Measurements from ENCODE around the gene KRT75.
A peak's percentile ranks its signal among the peaks of the same experiment; 100 is the strongest.
"Not testable (repeated sequence)": the region's sequence is repeated elsewhere in the genome, so short reads cannot be mapped to it uniquely, and the experiment has no call there.

KRT75 gene

DNA sequence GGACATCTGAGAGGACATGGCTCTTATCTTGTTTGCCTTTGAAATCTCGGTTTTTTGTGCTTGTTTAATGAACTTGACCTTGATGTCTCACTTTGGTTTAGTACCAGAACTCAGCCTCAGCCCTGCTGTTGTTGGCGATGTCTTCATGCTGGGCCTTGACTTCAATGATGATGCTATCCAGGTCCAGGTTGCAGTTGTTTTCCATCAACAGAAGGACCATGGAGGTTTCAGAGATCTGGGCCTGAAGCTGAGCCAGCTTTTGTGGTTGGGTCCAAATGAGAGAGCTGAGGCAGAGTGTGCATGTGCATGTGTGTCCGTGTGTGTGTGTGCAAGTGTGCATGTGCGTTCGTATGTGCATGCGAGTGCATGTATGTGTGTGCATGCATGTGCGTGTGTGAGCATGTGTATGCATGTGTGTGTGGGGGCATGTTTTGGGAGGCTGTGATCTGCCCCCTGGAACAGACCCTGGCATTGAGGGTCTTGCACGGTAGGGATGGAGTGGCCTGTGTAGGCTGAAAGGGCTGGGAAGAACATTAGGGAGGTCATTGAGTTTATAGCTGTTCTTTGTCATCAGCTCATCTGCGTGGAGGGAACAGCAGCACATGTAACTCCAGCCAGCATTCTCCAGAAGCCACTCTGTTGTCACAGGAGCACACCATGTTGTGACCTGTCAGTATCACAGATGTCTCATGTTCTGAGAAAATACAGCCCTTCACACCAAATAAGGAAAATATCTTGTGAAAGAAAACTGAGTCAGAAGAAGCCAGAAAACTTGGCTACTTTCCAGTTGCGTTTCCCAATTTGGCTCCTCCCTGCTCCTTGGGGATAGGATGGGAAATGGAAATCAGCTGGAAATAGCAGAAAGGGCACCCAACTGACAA is 18.1 kb downstream of the KRT75 start:
- DNase-seq (ENCODE audit: low read depth): peak; percentile 72

DNA sequence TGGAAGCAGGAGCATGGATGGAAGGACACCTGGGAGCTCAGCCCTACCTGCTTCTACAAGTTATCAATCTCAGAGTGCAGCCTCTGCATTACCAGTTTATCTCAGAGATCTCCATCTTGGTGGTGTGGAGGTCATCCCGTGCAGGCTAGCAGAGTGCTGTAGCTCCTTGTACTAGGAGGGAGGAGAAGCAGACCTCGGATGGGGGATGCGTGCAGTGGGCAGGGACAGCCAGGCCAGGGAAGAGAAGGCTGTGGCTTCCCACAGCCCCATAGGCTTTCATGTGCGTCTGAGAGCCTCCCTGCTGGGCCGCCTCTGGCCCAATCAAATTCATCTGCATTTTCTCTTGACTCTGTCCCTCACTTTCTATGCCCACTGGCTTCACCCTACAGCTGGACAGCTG is 19.2 kb downstream of the KRT75 start:
- DNase-seq (ENCODE audit: low read depth): no peak

DNA sequence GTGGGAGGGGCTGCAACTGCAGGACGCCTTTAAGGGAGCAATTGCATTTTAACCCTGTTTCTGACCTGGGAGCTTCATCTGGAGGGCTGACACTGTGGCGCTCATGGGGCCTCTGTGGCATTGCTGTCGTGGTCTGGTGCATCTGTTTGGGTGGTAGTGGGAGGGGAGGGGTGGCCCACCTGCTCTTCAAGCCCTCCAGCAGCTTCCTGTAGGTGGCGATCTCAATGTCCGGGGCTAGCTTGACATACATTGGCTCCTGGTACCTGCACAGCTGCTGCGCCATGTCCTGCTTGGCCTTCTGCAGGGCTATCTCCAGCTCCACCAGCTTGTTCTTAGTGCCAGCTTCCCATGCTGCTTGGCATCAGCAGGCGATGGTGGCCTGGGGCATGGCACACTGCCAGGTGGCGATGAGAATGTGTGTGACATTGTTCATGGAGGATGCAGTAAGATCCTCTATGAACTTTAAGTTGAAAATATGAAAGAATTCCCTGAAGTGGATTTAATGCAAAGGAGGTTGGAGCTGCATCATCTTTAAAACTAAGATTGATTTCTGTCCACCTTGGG is 20.3 kb downstream of the KRT75 start:
- DNase-seq (ENCODE audit: low read depth): no peak

DNA sequence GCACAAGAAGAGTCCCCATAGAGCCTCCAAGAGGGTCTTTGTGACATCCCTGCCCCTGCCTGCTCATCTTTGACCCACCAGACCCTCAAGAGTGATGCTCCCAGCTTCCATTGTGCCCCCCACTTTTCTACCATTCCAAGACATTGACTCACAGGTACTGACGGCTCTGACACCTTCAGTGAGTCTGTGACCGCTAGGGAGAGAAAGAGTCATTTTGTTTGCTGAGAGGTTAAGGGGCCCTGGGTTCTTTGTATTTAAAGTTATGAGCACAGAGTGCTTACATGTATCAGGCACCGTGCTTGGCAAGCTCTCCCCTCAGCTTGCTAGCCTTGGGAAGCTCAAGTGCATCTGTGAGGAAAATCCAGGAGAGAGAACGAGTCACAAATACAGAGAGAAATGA is 21.0 kb downstream of the KRT75 start:
- no peak for DNase-seq (ENCODE audit: low read depth)

DNA sequence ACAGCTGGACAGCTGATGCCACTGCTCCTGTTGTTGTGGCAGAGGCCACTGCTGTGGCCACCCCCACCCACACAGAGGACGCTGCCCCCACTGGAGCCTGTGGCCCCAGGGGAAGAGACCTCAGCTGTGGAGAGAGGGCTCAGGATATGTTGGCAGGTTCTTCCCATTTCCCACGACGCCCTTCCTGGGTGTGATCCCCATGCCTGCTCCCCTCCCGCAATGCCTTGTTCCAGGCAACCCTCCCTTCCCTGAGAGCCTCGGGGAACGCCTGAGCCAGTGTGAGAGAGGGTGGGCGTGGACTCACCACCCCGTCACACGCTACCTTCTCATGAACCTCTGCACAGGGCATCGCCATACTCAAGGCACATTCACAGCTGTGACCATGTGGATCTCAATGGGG is 22.4 kb downstream of the KRT75 start:
- DNase-seq (ENCODE audit: low read depth): no peak

DNA sequence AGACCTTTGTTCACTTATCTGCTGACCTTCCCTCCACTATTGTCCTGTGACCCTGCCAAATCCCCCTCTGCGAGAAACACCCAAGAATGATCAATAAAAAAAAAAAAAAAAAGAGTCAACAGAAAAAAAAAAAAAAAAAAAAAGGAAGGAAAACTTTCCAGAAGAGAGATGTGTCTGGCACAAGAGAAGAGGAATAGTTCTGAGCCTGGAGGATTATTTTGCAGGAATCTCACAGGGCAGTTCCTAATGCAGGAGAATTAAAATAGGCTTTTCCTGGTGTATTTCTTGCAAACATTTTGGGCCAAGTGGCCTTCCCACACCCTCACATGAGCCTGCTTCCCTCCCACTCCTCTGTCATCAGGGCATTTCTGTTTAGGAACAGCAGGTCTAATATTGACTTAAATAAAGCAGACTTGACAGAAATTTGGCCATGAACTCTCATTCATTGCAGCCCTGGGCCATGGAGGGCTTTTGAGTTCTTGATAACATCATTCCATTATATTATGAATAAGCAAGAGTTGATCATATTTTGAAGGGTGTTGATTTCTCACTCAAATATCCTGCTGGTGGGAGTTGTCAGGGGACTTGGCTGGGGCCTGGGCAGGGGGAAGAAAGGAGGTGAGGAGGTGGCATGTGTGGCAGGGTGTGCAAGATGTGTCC is 23.5 kb downstream of the KRT75 start:
- DNase-seq (ENCODE audit: low read depth): not testable (repeated sequence)

DNA sequence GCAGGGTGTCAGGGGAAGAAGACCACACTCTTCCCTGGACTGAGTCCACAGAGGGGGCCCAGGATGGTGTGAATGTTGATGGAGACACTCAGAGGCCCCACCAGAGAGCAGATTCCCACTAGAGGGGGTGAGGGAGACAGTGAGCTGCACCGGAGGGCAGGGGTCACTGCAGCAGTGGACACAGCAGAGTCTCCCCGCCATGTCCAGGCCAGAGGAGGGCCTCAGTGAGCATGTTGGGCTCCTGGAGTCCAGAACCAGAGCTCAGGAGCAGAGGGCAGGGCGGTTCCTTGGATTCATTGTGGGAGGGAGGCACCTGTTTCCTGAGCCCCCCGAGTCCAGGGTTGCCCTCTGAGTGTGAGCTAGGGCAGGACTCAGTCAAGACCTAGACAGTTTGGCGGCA is 26.3 kb downstream of the KRT75 start:
- no peak for DNase-seq (ENCODE audit: low read depth)

DNA sequence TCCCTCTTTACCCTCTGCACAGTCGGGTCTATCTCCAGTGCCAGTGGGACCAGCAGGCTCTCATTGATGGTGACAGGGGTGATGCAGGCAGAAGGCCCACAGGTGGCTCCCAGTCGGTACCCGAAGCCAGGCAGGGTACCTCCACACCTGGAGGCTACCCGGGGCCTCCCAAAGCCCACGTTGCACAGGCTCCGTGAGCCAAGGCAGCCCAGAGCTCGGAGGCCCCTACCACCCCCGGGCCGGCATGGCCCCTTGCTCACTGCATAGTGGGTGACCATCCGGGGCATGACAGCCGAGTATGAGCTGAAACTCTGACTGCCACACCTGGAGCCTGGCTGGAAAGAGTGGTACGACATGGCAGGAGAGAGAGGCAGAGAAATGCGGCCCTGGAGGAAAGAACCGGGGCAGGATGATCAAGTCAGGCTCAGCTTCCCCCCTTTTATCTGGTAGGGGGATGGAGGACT is 28.2 kb downstream of the KRT75 start, which contains the start of gene KRT82:
TSS of gene KRT82 (minus strand) at position 414 of the 464 bp plus-strand sequence. CDS start at position 356, 58 bp downstream.
- no peak for DNase-seq (ENCODE audit: low read depth)

DNA sequence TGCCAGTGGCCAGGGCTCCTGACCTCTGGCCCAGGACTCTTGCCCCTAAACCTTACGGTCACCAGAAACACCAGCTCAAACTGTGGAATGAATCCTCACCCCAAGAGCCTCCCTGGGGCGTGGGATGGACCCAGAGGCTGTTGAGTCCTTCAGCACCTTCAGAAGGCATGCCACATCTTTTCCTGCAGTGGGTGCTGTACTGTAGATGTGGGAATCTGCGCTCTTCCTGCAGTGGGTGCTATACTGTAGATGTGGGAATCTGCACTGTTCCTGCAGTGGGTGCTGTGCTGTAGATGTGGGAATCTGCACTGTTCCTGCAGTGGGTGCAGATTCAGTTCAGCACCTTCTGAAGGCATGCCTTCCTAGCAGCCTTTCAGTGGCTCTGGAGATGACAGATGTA is 29.2 kb downstream of the KRT75 start:
- no peak for DNase-seq (ENCODE audit: low read depth)

DNA sequence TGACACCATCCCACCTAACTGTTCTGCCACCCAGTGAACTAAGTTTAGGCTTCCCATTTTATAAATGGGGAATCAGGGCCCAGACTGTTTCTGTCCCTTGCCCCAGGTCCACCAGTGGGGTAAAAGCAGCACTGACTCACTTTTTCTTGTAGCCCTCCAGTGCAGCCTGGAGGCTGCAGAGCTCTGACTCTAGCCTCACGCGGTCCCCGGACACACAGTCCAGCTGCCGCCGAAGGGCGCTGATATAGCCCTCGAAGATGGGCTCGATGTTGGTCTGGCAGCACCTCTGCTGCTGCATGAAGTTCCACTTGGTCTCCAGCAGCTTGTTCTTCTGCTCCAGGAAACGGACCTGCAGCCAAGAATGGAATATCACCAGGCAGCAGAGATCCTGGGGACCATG is 30.6 kb downstream of the KRT75 start:
- no peak for DNase-seq (ENCODE audit: low read depth)

DNA sequence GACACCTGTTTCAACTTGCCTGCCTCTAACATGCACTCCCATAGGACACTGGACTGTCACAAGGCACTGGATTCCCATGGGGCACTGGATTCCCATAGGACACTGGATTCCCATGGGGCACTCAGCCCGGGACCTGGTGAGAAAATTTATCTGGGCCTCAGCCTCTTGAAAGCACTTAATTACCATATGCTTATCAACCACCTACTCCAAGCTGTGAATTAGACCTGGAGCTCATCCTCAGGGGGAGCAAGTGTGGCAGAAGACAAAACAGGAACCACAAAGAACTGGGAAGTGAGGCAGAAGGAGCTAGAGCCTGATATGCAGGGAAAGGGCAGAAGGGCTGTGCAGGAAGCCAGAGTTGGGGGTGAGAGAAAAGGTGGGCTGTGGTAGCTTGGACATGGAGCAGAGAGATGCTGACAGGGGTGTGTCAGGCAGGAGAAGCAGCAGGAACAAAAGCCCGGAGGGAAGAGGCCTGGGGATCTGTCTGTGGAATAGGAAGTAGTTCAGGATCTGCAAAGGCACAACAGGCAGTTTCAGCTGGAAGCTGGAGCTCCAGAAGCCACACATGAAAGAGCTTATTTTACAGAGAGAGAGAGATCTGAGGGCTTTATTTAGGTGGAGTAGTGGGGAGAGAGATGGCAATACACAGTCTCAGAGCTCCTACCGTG is 31.2 kb downstream of the KRT75 start:
- no peak for DNase-seq (ENCODE audit: low read depth)

DNA sequence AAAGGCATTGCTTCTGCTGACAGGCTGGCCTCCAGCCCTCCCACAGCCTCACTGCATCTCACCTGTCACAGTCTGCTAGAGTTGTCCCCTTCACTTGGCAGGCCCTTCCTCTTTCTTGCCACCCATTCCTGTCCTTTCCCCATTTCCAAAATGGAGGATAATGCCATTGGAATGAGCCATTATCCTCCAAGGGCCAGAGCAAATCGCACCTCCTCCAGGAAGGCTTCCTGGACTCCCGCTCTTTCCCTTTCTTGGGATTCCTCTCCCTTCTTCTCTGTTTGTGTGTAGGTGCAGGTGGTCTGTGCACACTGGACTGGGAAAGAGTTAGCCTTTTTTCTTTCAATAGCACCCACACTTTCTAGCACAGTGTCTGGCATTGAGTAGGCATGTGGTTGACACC is 31.8 kb downstream of the KRT75 start:
- no peak for DNase-seq (ENCODE audit: low read depth)

DNA sequence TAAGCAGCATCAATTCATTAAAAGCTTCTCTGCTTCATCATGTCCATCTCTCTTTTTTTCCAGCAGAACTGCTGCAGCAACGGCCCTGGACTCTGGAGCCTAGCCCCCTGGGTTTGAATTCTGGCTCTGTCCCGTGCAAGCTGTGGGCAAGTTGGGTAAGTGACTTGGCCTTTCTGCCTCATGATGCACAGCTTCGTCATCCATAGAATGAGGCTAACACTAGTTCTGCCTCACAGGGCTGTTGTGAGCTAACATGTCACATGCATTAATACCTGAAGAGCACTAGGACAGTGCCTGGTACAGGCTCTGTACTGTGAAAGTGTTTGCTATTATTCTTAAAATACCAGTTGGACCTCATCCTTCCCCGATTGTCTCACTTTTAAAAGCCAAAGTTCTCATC is 32.2 kb downstream of the KRT75 start:
- no peak for DNase-seq (ENCODE audit: low read depth)

DNA sequence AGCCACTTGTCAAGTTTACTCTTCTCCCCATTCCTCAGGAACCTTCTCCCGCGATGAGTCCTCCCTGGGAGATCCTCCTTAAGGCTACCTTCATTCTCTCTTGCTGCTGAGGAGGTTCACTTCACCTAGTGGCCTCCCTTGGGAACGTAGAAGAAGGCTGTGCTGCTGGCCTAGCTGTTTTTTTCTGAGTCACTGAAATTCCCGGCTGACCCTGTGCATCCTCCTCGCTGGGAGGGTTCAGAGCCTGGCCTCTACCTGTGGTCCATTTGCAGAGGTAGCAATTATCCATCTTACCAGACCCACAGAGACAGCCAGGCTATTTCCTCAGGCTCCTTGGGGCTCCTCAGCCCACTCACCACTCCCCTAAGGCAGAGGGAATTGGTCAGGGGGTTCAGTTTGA is 32.6 kb downstream of the KRT75 start:
- no peak for DNase-seq (ENCODE audit: low read depth)

DNA sequence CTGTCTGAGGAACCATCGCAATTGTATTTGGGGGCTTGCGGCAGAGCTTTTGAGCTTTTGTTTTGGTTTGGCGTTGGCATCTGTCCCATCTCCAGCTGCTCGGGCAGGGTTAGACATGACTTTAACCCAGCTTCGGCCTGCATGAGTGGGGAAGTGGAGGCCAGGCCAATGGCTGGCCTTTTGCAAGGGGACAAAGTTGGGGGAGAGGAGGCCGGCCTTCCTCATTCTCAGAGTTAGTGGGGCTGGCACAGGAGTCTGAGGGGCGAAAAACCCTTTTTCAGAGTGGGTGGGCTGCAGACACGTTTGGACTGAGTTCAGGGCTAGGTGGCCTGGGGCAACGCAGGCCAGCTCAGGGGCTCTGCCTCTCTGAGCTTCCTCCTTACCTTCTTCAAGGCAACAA is 33.3 kb downstream of the KRT75 start:
- no peak for DNase-seq (ENCODE audit: low read depth)

DNA sequence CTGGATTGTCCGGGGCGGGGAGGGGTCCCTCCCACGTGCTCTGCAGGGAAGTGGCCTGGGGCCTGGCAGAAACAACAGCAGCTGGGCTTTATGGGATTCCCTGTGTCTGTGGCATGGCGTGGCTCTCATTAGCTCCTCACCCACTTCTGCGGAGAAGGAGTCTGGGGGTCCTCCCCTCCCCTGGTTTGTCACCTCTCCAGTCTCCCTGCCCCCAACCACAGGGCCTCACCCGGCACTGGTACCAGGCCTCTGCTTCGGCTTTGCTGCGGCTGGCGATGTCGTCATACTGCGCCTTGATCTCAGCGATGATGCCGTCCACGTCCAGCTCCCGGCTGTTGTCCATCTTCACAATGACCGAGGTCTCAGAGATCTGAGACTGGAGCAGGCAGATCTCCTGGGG is 34.4 kb downstream of the KRT75 start:
- DNase-seq (ENCODE audit: low read depth): no peak

DNA sequence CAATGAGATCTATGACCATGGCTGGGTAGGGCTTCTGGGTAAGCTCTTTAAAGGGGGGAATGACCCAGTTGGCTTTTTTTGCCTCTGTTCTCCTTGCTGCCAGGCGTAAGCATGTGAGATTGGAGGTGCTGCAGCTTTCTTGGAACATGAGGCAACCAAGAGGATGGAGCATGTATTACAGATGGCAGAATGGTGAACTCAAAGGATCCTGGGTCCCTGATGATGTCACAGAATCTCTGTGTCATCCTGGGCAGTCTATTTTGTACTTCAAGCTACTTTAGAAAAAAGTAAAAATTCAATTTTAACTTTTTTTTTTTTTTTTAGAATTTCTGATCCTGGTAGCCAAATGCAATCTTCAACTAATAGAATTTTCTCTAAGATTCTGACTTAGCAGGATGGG is 36.0 kb downstream of the KRT75 start:
- no peak for DNase-seq (ENCODE audit: low read depth)

DNA sequence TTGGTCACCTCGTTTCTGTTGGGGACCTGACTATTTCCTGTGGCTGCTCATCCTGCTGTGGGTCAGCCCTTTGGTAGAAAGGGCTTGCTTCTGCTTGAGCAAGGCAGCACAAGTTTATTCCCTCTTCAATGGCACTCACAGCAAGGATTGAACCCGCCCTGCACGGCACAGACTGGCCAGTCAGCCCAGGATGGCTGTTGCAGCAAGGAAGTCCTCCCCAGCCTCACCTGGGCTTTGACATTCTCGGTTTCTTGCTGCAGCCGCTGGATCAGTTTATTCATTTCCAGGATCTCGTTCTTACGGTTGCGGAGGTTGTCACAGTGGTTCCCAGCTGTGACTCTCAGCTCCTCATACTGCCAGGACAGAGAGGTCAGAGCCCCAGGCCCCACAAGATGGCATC is 37.5 kb downstream of the KRT75 start:
- no peak for DNase-seq (ENCODE audit: low read depth)

DNA sequence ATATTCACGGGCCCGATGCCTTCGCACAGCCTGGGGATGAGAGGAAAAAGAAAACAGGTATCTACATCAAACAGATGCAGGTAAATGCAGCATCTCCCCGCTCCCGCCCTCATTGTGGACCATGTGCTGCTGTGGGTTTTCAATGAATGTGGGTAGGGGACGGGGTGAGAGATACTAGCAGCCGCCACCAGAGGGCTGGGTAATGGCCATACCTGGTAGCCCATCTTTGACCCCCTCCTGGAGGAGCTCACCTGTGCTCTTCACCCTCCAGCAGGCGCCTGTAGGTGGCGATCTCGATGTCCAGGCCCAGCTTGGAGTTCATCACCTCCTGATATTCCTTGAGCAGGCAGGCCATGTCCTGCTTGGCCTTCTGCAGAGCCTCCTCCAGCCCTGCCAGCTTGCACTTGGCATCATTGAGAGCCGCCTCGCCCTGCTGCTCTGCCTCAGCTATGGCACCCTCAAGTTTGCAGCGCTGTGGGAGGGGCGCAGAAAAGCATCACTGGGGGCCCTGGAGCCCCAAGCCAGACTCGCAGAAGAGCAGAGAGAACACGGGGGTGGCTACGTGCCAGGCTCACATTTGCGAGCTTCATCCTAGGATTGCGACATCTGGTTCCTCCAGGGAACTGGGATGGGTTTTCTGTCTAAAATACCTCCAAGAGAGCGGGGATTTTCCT is 38.3 kb downstream of the KRT75 start:
- no peak for DNase-seq (ENCODE audit: low read depth)

DNA sequence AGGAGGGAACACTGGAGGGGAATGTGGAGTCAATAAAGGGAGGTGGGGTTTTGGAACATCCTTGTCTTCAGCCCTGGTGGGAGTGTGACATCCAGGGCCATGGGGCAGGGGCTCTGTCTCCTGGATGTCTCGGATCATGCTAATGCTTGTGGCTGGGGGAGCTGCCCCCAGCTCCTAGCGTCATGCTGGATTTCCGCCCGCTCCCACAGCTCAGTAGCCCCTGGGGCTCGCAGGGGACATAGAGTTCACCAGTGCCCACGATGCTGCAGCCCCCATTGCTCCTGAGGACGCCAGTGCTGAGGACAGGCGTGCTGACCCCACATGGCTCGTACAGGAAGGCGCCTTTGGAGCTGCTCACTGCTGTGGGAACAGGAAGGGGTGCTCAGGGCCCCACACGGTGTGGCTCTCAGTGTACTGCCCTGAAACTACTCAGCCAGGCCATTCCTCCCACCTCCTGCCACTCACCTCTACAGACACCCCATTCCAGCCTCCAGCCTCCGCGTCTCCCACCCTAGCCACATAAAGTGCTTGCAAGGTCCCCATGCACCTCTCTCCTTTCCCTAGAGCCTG is 39.2 kb downstream of the KRT75 start:
- no peak for DNase-seq (ENCODE audit: low read depth)

DNA sequence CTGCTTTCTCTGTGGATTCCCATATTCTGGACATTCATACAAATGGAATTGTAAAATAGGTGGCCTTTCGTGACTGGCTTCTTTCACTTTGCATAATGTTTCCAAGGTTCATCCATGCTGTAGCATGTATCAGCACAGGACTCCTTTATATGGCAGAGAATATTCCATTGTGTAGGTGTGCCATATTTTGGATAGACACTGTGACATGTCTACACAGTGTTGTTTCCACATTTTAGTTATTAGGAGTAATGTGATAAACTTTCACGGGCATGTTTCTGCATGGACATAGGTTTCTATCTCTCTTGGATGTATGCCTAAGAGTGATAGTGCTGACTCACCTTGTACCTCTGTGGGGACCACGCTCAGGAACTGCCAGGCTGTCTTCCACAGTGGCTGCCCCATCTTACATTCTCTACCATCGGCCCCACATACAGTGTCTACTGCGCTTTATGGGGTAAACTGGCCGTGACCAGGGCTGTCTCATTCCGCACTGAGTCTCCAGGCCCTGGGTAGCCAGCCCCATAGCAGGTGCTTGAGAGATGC is 41.6 kb downstream of the KRT75 start:
- no peak for DNase-seq (ENCODE audit: low read depth)
